Keratinocyte (primary cell): ENCODE results near the gene ANTKMT. TPM values are rescaled to one million over a fixed set of nuclear protein-coding genes. Genes with fewer than 3 reads are reported as not detected.

Experiments used
- DNase-seq: peaks from one replicate; pipeline ENCODE4 v3.0.0-alpha.2; 2011; ENCODE audit warnings: low read depth, missing footprints, low spot score
- FAIRE-seq: peaks from 2 replicates; lab custom pipeline; 2011; peaks lifted over from hg19 to GRCh38; lab: Jason Lieb, UNC
- H2AFZ ChIP-seq: 2 replicates; pipeline ENCODE4 v1.6.0; 2012; ENCODE audit warnings: low read length, control low read depth, inconsistent platforms; ENCODE audit not compliant: control insufficient read depth
- H3K27ac ChIP-seq: 2 replicates; pipeline ENCODE4 v1.5.1; 2011; ENCODE audit warnings: low read length; ENCODE audit not compliant: control insufficient read depth, insufficient read depth
- H3K27me3 ChIP-seq: 3 replicates; pipeline ENCODE4 v1.6.0; 2011; ENCODE audit warnings: low read length; ENCODE audit not compliant: control insufficient read depth, insufficient read depth; ENCODE audit errors: extremely low read depth
- H3K36me3 ChIP-seq, 2 experiments: 2 replicates in 1 of 2; 3 replicates in 1 of 2; pipeline ENCODE4 v1.5.1; 2011; ENCODE audit warnings: low read length in 2 of 2, mild to moderate bottlenecking in 1 of 2; ENCODE audit not compliant: control insufficient read depth in 2 of 2, insufficient read depth in 2 of 2; ENCODE audit errors: extremely low read depth in 1 of 2
- H3K4me1 ChIP-seq: 3 replicates; pipeline ENCODE4 v1.5.1; 2011; ENCODE audit warnings: low read length; ENCODE audit not compliant: control insufficient read depth, insufficient read depth; ENCODE audit errors: extremely low read depth
- H3K4me2 ChIP-seq: 3 replicates; pipeline ENCODE4 v1.6.0; 2011; ENCODE audit warnings: low read depth, low read length; ENCODE audit not compliant: control insufficient read depth, insufficient read depth; ENCODE audit errors: extremely low read depth
- H3K4me3 ChIP-seq, 3 experiments: fragments of 200-600 bp in 1 of 3; sonication (generic) in 1 of 3; 2 replicates in 2 of 3; 3 replicates in 1 of 3; pipeline ENCODE4 v1.5.1; 2011 to 2016; ENCODE audit warnings: low read length in 3 of 3, mild to moderate bottlenecking in 3 of 3, control low read depth in 2 of 3, inconsistent platforms in 1 of 3, low read depth in 1 of 3, mixed read lengths in 1 of 3, mixed run types in 1 of 3, moderate library complexity in 1 of 3; ENCODE audit not compliant: control insufficient read depth in 2 of 3, insufficient read depth in 2 of 3; ENCODE audit errors: extremely low read depth in 1 of 3
- H3K79me2 ChIP-seq: 2 replicates; pipeline ENCODE4 v1.6.0; 2012; ENCODE audit warnings: low read length; ENCODE audit not compliant: control insufficient read depth, insufficient read depth
- H3K9ac ChIP-seq: 3 replicates; pipeline ENCODE4 v1.6.0; 2011; ENCODE audit warnings: low read length; ENCODE audit not compliant: control insufficient read depth, insufficient read depth; ENCODE audit errors: extremely low read depth
- H3K9me1 ChIP-seq: 3 replicates; pipeline ENCODE4 v1.6.0; 2011; ENCODE audit warnings: low read length; ENCODE audit not compliant: control insufficient read depth, insufficient read depth; ENCODE audit errors: extremely low read depth
- H3K9me3 ChIP-seq: 2 replicates; pipeline ENCODE4 v1.5.1; 2012; ENCODE audit warnings: low read depth, low read length; ENCODE audit not compliant: control insufficient read depth
- H4K20me1 ChIP-seq: 3 replicates; pipeline ENCODE4 v1.6.0; 2011; ENCODE audit warnings: low read length; ENCODE audit not compliant: control insufficient read depth, insufficient read depth; ENCODE audit errors: extremely low read depth
- CTCF ChIP-seq, 3 experiments: IDR thresholded peaks in 1 of 3; conservative IDR thresholded peaks in 1 of 3; optimal IDR thresholded peaks in 1 of 3; 2 replicates in 2 of 3; 3 replicates in 1 of 3; pipeline versions ENCODE3 to v1.5.1; 2011; ENCODE audit warnings: low read length in 3 of 3, mild to moderate bottlenecking in 3 of 3, moderate library complexity in 2 of 3, control low read depth in 1 of 3, inconsistent platforms in 1 of 3; ENCODE audit not compliant: insufficient read depth in 2 of 3; ENCODE audit errors: extremely low read depth in 1 of 3
- EZH2 ChIP-seq: IDR thresholded peaks from one replicate; pipeline ENCODE4 v1.6.1; 2012; ENCODE audit warnings: inconsistent platforms, mild to moderate bottlenecking, low read length, moderate library complexity
- dilution Hi-C: fragments of 300-500 bp; cut with MboI; formaldehyde crosslinking; loops from one replicate; pipeline ENCODE4 v1.7.0; 2020; ENCODE audit warnings: low sequenced_read_pairs; ENCODE audit not compliant: extremely low pct_ligation_motif_present
- polyA plus RNA-seq, 5 experiments: library from polyadenylated mRNA; depleted of rRNA in 3 of 5; stranded (reverse) in 3 of 5; stranded (forward) in 1 of 5; unstranded in 1 of 5; fragments of >200 nt; gene quantifications; 1 replicate in 1 of 5; 2 replicates in 3 of 5; 3 replicates in 1 of 5; pipeline versions ENCODE4 v1.2.1 to v1.2.3, GENCODE V29; 2011 to 2012; ENCODE audit warnings: missing spikeins in 2 of 5, low read depth in 1 of 5, low replicate concordance in 1 of 5

ANTKMT gene
- polyA plus RNA-seq, 1 donor (not counting 4 experiments of a cell fraction or from before 2014, with no cell fraction given) = 5.6 TPM

DNA sequence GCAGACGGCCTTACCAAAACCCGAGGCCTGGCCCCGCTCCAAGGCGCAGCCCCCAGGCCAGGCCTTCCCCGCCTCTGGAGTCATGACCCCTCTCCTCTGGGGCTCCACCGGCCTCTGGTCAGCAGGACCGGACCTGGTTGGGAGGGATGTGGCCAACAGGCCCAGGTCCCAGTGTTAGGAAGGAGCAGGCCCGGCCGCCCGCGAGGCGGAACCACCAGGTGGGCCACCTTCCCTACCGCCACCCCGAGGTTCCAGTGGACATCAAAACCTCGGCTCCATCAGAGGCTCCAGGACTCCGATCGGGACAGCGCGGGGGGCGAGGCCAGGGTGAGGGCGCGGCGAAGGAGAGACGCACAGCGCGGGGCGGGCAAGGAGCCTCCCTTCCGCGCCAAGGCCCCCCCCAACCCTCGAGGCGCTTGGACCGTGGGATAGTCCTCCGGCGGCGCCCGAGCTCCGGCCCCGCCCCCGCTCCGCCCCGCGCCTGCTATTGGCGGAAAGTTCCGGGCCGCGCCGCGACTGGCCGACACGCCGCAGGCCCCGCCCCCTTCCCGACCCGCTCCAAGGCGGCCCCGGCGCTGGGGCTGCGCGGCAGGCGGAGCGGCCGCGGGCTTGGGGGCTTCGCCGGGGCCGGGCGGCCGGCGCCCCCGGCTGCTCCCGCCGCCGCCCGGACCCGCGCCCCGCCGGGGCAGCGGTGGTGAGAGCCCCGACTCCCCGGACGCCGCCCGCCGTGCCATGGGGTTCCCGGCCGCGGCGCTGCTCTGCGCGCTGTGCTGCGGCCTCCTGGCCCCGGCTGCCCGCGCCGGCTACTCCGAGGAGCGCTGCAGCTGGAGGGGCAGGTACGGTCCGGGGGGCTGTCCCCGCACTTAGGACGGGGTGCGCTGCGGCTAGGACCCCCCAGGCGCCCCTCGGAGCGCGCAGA, 6.1 kb upstream of the ANTKMT start, which contains the start of gene METRN:
TSS of gene METRN (plus strand) at position 561 of the 919 bp plus-strand sequence. CDS start at position 733, 172 bp downstream.
- peak within 1 kb of the TSS; percentile 54 to 72 (median 54) for H3K4me3 ChIP-seq
- H3K9me3 ChIP-seq = no peaks in the 10 kb centered on the region
- H3K79me2 ChIP-seq = peaks cover 8% of the 10 kb centered on the region
- no peak for DNase-seq
- no peak for TF ChIP-seq EZH2
- no peak for TF ChIP-seq CTCF (optimal IDR thresholded peaks at IDR 0.05 in 1 of 3, IDR thresholded peaks at IDR 0.05 in 1 of 3, conservative IDR thresholded peaks at IDR 0.05 in 1 of 3; ENCODE audit: extremely low read depth in 1 of 3, insufficient read depth in 2 of 3, low read length in 3 of 3)
- peaks cover 8% of the 10 kb centered on the region for H4K20me1 ChIP-seq
- H3K27ac ChIP-seq = peak within 1 kb of the TSS; percentile 20
- H3K27me3 ChIP-seq = peaks cover 18% of the 10 kb centered on the region
- H3K36me3 ChIP-seq = no peaks in the 10 kb centered on the region
- FAIRE-seq = no peak
- peak within 1 kb of the TSS; percentile 52 for H3K9ac ChIP-seq
- no peaks in the 10 kb centered on the region for H3K9me1 ChIP-seq
- dilution Hi-C loops = no loop called here
- peaks cover 24% of the 10 kb centered on the region for H3K4me1 ChIP-seq
- H2AFZ ChIP-seq = no peak within 1 kb of the TSS
- peak within 1 kb of the TSS; percentile 70 for H3K4me2 ChIP-seq

GRCh38 chr16:715477-716199, 5.3 kb upstream of the ANTKMT start:
- Histone ChIP-seq H3K9me3 (no peaks in the 10 kb centered on the region), H3K9me1 (no peaks in the 10 kb centered on the region), H2AFZ (no peak overlapping the region), H3K79me2 (peaks cover 8% of the 10 kb centered on the region), H3K27me3 (peaks cover 10% of the 10 kb centered on the region), H3K9ac (peak overlapping the region; percentile 52), H4K20me1 (peaks cover 8% of the 10 kb centered on the region), H3K27ac (no peak overlapping the region), H3K36me3 (no peaks in the 10 kb centered on the region), H3K4me3 (peak overlapping the region; percentile 54 to 72 (median 54)), H3K4me1 (peaks cover 31% of the 10 kb centered on the region), H3K4me2 (peak overlapping the region; percentile 70)
- no peak for TF ChIP-seq EZH2
- peak in 1 of 3 experiments; percentile 38 for TF ChIP-seq CTCF (optimal IDR thresholded peaks at IDR 0.05 in 1 of 3, IDR thresholded peaks at IDR 0.05 in 1 of 3, conservative IDR thresholded peaks at IDR 0.05 in 1 of 3; ENCODE audit: extremely low read depth in 1 of 3, insufficient read depth in 2 of 3, low read length in 3 of 3)
- DNase-seq (no peak), FAIRE-seq (no peak)
- dilution Hi-C loops = no loop called here
